IMR-90 (cell line): ENCODE results near the gene HOXC6. TPM values are rescaled to one million over a fixed set of nuclear protein-coding genes. Genes with fewer than 3 reads are reported as not detected.

Experiments used
- ATAC-seq: fragments of 200-7000 bp; cut with Tn5 transposase; 2 replicates; pipeline ENCODE4 v1.9.1; 2020; ENCODE audit warnings: low read depth, mild to moderate bottlenecking, moderate library complexity
- BruUV-seq: library from RNA; stranded (reverse); fragments of 400-500 nt; replicated peaks from 2 replicates; lab custom pipeline; 2021; lab: Mats Ljungman, UMichigan
- CTCF ChIA-PET: fragments of 300-600 bp; formaldehyde crosslinking; extraction: SDS; loops from one replicate; lab custom pipeline; 2021; ENCODE audit warnings: antibody characterized with exemption; lab: Yijun Ruan, JAX
- POLR2A ChIA-PET: fragments of 300-600 bp; sonication (Branson Sonifier 250); formaldehyde crosslinking; loops from one replicate; lab custom pipeline; 2022; ENCODE audit warnings: antibody characterized with exemption; ENCODE audit not compliant: unreplicated experiment; lab: Charles Lee
- DNase-seq: peaks from one replicate; pipeline ENCODE4 v3.0.0; 2013
- H2AFZ ChIP-seq: replicated peaks from 2 replicates; pipeline ENCODE3; 2013; ENCODE audit warnings: low read length, mild to moderate bottlenecking; ENCODE audit not compliant: poor library complexity
- H2AK5ac ChIP-seq: 2 replicates; pipeline ENCODE4 v1.6.1; 2013; ENCODE audit warnings: low read depth, low read length, inconsistent platforms
- H2AK9ac ChIP-seq: replicated peaks from 2 replicates; pipeline ENCODE3; 2013; ENCODE audit warnings: mild to moderate bottlenecking, low read depth, low read length, moderate library complexity; ENCODE audit not compliant: poor library complexity
- H2BK120ac ChIP-seq: 2 replicates; pipeline ENCODE4 v1.6.1; 2013; ENCODE audit warnings: low read depth, low read length, inconsistent platforms
- H2BK15ac ChIP-seq: 3 replicates; pipeline ENCODE4 v1.6.1; 2013; ENCODE audit warnings: low read depth, low read length, inconsistent platforms
- H2BK20ac ChIP-seq: 2 replicates; pipeline ENCODE4 v1.6.1; 2013; ENCODE audit warnings: low read depth, mild to moderate bottlenecking, inconsistent platforms, low read length, moderate library complexity
- H2BK5ac ChIP-seq: 2 replicates; pipeline ENCODE4 v1.6.1; 2013; ENCODE audit warnings: mild to moderate bottlenecking, low read depth, low read length, inconsistent platforms; ENCODE audit not compliant: poor library complexity, severe bottlenecking
- H3K14ac ChIP-seq: replicated peaks from 2 replicates; pipeline ENCODE4 v1.6.1; 2013; ENCODE audit warnings: low read depth, low read length, inconsistent platforms
- H3K18ac ChIP-seq: 2 replicates; pipeline ENCODE4 v1.6.1; 2013; ENCODE audit warnings: low read depth, low read length, control low read depth
- H3K23ac ChIP-seq: 2 replicates; pipeline ENCODE4 v1.6.1; 2013; ENCODE audit warnings: low read depth, low read length, inconsistent platforms
- H3K27ac ChIP-seq: 2 replicates; pipeline ENCODE4 v1.5.1; 2013; ENCODE audit warnings: mild to moderate bottlenecking, control low read depth, low read length; ENCODE audit not compliant: insufficient read depth
- H3K27me3 ChIP-seq: 2 replicates; pipeline ENCODE4 v1.6.1; 2013; ENCODE audit warnings: low read length; ENCODE audit not compliant: control insufficient read depth, insufficient read depth
- H3K36me3 ChIP-seq: 2 replicates; pipeline ENCODE4 v1.6.1; 2013; ENCODE audit warnings: low read length, mixed read lengths; ENCODE audit not compliant: control insufficient read depth, insufficient read depth
- H3K4ac ChIP-seq: 2 replicates; pipeline ENCODE4 v1.6.1; 2013; ENCODE audit warnings: low read depth, low read length, inconsistent platforms
- H3K4me1 ChIP-seq: 2 replicates; pipeline ENCODE4 v1.6.1; 2013; ENCODE audit warnings: low read length, mixed read lengths; ENCODE audit not compliant: control insufficient read depth, insufficient read depth
- H3K4me2 ChIP-seq: 2 replicates; pipeline ENCODE4 v1.6.1; 2013; ENCODE audit warnings: low read depth, mild to moderate bottlenecking, control low read depth, low read length, moderate library complexity
- H3K4me3 ChIP-seq: 2 replicates; pipeline ENCODE4 v1.5.1; 2013; ENCODE audit warnings: low read depth, mild to moderate bottlenecking, control low read depth, low read length, moderate library complexity; ENCODE audit not compliant: insufficient read depth
- H3K56ac ChIP-seq: 2 replicates; pipeline ENCODE4 v1.6.1; 2013; ENCODE audit warnings: low read length, inconsistent platforms; ENCODE audit not compliant: insufficient read depth; ENCODE audit errors: extremely low read depth
- H3K79me1 ChIP-seq, 2 experiments: 2 replicates each; pipeline ENCODE4 v1.6.1; 2013; ENCODE audit warnings: low read length in 2 of 2, inconsistent platforms in 1 of 2, low read depth in 1 of 2
- H3K9ac ChIP-seq: 2 replicates; pipeline ENCODE4 v1.6.1; 2013; ENCODE audit warnings: low read depth, low read length, control low read depth
- H3K9me1 ChIP-seq: 2 replicates; pipeline ENCODE4 v1.6.1; 2013; ENCODE audit warnings: low read length, inconsistent platforms; ENCODE audit not compliant: insufficient read depth
- H3K9me3 ChIP-seq: 2 replicates; pipeline ENCODE4 v1.6.1; 2013; ENCODE audit warnings: low read length; ENCODE audit not compliant: control insufficient read depth, insufficient read depth
- H4K20me1 ChIP-seq: 2 replicates; pipeline ENCODE4 v1.6.1; 2013; ENCODE audit warnings: low read length, inconsistent platforms; ENCODE audit not compliant: insufficient read depth
- H4K5ac ChIP-seq: 2 replicates; pipeline ENCODE4 v1.6.1; 2013; ENCODE audit warnings: mild to moderate bottlenecking, low read depth, low read length, control low read depth
- H4K8ac ChIP-seq, 2 experiments: 2 replicates each; pipeline ENCODE4 v1.6.1; 2013; ENCODE audit warnings: low read depth in 2 of 2, low read length in 2 of 2, control low read depth in 1 of 2, inconsistent platforms in 1 of 2
- H4K91ac ChIP-seq: 2 replicates; pipeline ENCODE4 v1.6.1; 2013; ENCODE audit warnings: low read depth, low read length, inconsistent platforms; ENCODE audit not compliant: insufficient read depth
- CHD1 ChIP-seq: IDR thresholded peaks from 2 replicates; pipeline ENCODE4 v1.6.1; 2012; ENCODE audit warnings: low read depth, low read length, improper control_type of control experiment
- FOS ChIP-seq: fragments of 150-350 bp; IDR thresholded peaks from 2 replicates; pipeline ENCODE4 v1.6.1; 2016; ENCODE audit warnings: low read depth, low read length
- MAFK ChIP-seq: IDR thresholded peaks from 2 replicates; pipeline ENCODE4 v1.6.1; 2012; ENCODE audit warnings: low read depth, low read length, improper control_type of control experiment
- MAZ ChIP-seq: IDR thresholded peaks from 2 replicates; pipeline ENCODE4 v1.6.1; 2012; ENCODE audit warnings: low read depth, mild to moderate bottlenecking, low read length, improper control_type of control experiment, moderate library complexity, borderline replicate concordance
- MXI1 ChIP-seq: IDR thresholded peaks from 2 replicates; pipeline ENCODE4 v1.6.1; 2012; ENCODE audit warnings: low read depth, mild to moderate bottlenecking, low read length, moderate library complexity, borderline replicate concordance
- NFE2L2 ChIP-seq: fragments of 150-350 bp; IDR thresholded peaks from 2 replicates; pipeline ENCODE4 v1.6.1; 2016; ENCODE audit warnings: low read depth, mild to moderate bottlenecking, low read length
- POLR2A ChIP-seq: IDR thresholded peaks from 2 replicates; pipeline ENCODE4 v1.6.1; 2012; ENCODE audit warnings: mild to moderate bottlenecking, low read depth, low read length
- RAD21 ChIP-seq: IDR thresholded peaks from 2 replicates; pipeline ENCODE4 v1.6.1; 2012; ENCODE audit warnings: low read length, improper control_type of control experiment
- RCOR1 ChIP-seq: IDR thresholded peaks from 2 replicates; pipeline ENCODE4 v1.6.1; 2012; ENCODE audit warnings: mild to moderate bottlenecking, low read length, improper control_type of control experiment; ENCODE audit not compliant: insufficient replicate concordance
- RFX5 ChIP-seq: IDR thresholded peaks from 2 replicates; pipeline ENCODE4 v1.8.0; 2012; ENCODE audit warnings: low read depth, mild to moderate bottlenecking, low read length, moderate library complexity
- SMC3 ChIP-seq: fragments of 150-350 bp; IDR thresholded peaks from 2 replicates; pipeline ENCODE4 v1.6.1; 2016; ENCODE audit warnings: low read depth, mild to moderate bottlenecking, antibody characterized with exemption, low read length, moderate library complexity
- WGBS, 2 experiments: methylation state at CpG; one replicate each; pipeline versions ENCODE4 v1.1.5 to v1.1.7; 2013; ENCODE audit warnings: missing lambda C conversion rate in 2 of 2; ENCODE audit not compliant: insufficient read length in 1 of 2; ENCODE audit errors: extremely low coverage in 2 of 2; 5-methylcytosine and 5-hydroxymethylcytosine counted together
- dilution Hi-C: fragments of 300-500 bp; cut with HindIII; formaldehyde crosslinking; loops from one replicate; pipeline ENCODE4 v1.14.3; 2018; ENCODE audit warnings: low sequenced_read_pairs; ENCODE audit not compliant: unreplicated experiment
- in situ Hi-C: fragments of 300-500 bp; cut with MboI; formaldehyde crosslinking; loops from 3 replicates; pipeline ENCODE4 v1.14.3; 2019; ENCODE audit warnings: low sequenced_read_pairs, inconsistent platforms, mixed read lengths
- intact Hi-C: fragments of 100-400 bp; cut with micrococcal nuclease; formaldehyde crosslinking; loops from 2 replicates; pipeline ENCODE4 v1.10.0; 2022
- polyA plus RNA-seq, 3 experiments: library from polyadenylated mRNA; depleted of rRNA; stranded (reverse); fragments of >200 nt; gene quantifications; 2 replicates each; pipeline ENCODE4 v1.2.3, GENCODE V29; 2012; ENCODE audit warnings: low replicate concordance in 1 of 3
- total RNA-seq: library from RNA; depleted of rRNA; stranded (reverse); fragments of >200 nt; gene quantifications from 2 replicates; pipeline ENCODE4 v1.2.3, GENCODE V29; 2012
- TF ChIP-seq, protein P1 (sequence below): conservative IDR thresholded peaks from 2 replicates; pipeline ENCODE4 v1.5.1; 2012; ENCODE audit warnings: mild to moderate bottlenecking, low read depth, low read length, improper control_type of control experiment
- TF ChIP-seq, protein P2 (sequence below): fragments of 150-350 bp; IDR thresholded peaks from 2 replicates; pipeline ENCODE4 v1.6.1; 2017; ENCODE audit warnings: mild to moderate bottlenecking, antibody characterized with exemption, low read length, low read depth
- TF ChIP-seq, protein P3 (sequence below): fragments of 150-350 bp; IDR thresholded peaks from 2 replicates; pipeline ENCODE4 v1.6.1; 2016; ENCODE audit warnings: low read depth, mild to moderate bottlenecking, low read length, moderate library complexity, borderline replicate concordance

The HOXC6 gene
- total and polyA plus RNA-seq, 2 of the 4 experiments (the other 2 are of a cell fraction), result 1.1 TPM; not detected in 1

DNA sequence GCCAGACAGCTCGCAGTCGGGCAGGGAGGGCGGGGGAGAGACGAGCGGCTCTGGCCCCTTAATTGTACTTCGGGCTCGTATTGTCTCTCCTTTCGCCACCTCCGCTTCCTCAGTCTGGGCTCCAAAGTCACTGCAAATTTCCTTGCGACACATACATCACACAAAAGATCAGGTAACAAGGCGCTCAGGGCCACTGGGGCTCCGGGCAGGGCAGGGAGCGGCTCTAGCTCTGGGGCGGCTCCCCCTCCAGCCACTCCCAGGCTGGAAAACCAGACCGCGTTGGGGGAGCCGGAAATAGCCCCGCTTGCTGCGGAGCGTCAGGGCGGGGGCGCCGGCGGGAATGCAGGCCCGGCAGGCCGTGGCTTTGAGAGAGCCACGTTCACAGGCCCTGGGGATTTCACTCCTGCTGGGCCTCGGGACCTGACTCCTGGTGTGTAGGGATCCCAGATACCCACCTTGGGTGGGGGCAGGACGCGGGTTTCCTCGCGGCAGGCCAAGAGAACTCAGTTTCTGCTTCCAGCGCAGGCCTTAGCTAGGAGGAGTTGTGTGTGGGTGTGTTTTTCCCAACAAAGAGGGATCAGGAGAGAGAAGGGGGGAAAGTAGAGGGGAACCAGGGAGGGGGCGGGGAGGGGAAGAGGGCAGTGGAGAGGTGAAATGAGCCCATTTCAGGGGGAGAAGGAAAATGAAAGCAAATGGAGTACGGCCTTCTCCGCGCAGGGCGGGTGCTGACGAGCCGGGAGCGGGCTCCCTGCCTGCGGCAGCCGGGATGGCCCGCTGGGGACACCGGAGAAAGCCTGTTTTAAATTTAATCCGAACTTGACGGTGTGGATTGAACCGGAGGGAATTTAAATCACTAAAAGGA lies 32.6 kb upstream of the HOXC6 start:
- dilution Hi-C loops (no loop called here), in situ Hi-C loops (loop anchor here (10.0 kb wide), 2 partner anchors 231 to 379 kb away; no protein-coding TSS in a partner anchor), intact Hi-C loops (no loop called here)
- Histone ChIP-seq H4K5ac (no peak overlapping the region), H2BK15ac (no peak overlapping the region), H3K56ac (no peak overlapping the region), H2AK5ac (no peak overlapping the region), H3K27ac (no peak overlapping the region), H4K20me1 (no peaks in the 10 kb centered on the region; the same call in 1 of the 2 replicates), H3K36me3 (no peaks in the 10 kb centered on the region), H4K91ac (no peak overlapping the region), H3K79me1 (no peaks in the 10 kb centered on the region), H3K4me1 (peaks cover 2% of the 10 kb centered on the region; the same call in 1 of the 2 replicates), H3K14ac (no peak overlapping the region), H3K4me2 (peak overlapping the region; percentile 56), H3K18ac (no peak overlapping the region), H3K9me1 (no peaks in the 10 kb centered on the region), H2BK120ac (no peak overlapping the region), H3K4me3 (no peak overlapping the region), H2AK9ac (no peak overlapping the region), H2AFZ (peak overlapping the region; percentile 69), H4K8ac (no peak overlapping the region), H3K4ac (no peak overlapping the region), H3K9ac (no peak overlapping the region), H3K23ac (no peak overlapping the region), H2BK5ac (no peak overlapping the region), H3K9me3 (peaks cover 21% of the 10 kb centered on the region), H3K27me3 (peaks cover 98% of the 10 kb centered on the region), H2BK20ac (no peak overlapping the region)
- 9% methylated on average over 13 of the region's 48 CpGs; no CpG with 5 or more reads in 1 of the 2 experiments for WGBS, 2 experiments
- no peak for DNase-seq
- ChIA-PET POLR2A (no interaction called here), CTCF (no interaction called here)
- no TSS peak for BruUV-seq
- 0 out of 2 replicates have a peak, but pooled peaks have one; percentile 19 for ATAC-seq
- no peak for TF ChIP-seq SMC3
- TF ChIP-seq POLR2A, result no peak
- TF ChIP-seq NFE2L2, result no peak
- TF ChIP-seq, protein P1, sequence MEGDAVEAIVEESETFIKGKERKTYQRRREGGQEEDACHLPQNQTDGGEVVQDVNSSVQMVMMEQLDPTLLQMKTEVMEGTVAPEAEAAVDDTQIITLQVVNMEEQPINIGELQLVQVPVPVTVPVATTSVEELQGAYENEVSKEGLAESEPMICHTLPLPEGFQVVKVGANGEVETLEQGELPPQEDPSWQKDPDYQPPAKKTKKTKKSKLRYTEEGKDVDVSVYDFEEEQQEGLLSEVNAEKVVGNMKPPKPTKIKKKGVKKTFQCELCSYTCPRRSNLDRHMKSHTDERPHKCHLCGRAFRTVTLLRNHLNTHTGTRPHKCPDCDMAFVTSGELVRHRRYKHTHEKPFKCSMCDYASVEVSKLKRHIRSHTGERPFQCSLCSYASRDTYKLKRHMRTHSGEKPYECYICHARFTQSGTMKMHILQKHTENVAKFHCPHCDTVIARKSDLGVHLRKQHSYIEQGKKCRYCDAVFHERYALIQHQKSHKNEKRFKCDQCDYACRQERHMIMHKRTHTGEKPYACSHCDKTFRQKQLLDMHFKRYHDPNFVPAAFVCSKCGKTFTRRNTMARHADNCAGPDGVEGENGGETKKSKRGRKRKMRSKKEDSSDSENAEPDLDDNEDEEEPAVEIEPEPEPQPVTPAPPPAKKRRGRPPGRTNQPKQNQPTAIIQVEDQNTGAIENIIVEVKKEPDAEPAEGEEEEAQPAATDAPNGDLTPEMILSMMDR, result no peak
- TF ChIP-seq, protein P2, sequence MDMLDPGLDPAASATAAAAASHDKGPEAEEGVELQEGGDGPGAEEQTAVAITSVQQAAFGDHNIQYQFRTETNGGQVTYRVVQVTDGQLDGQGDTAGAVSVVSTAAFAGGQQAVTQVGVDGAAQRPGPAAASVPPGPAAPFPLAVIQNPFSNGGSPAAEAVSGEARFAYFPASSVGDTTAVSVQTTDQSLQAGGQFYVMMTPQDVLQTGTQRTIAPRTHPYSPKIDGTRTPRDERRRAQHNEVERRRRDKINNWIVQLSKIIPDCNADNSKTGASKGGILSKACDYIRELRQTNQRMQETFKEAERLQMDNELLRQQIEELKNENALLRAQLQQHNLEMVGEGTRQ, result no peak
- TF ChIP-seq CHD1, result no peak
- TF ChIP-seq MAZ, result no peak
- TF ChIP-seq, protein P3, sequence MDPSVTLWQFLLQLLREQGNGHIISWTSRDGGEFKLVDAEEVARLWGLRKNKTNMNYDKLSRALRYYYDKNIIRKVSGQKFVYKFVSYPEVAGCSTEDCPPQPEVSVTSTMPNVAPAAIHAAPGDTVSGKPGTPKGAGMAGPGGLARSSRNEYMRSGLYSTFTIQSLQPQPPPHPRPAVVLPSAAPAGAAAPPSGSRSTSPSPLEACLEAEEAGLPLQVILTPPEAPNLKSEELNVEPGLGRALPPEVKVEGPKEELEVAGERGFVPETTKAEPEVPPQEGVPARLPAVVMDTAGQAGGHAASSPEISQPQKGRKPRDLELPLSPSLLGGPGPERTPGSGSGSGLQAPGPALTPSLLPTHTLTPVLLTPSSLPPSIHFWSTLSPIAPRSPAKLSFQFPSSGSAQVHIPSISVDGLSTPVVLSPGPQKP, result no peak
- no peak for TF ChIP-seq RCOR1
- no peak for TF ChIP-seq MXI1
- TF ChIP-seq MAFK, result no peak
- TF ChIP-seq FOS, result no peak
- TF ChIP-seq RFX5, result no peak
- no peak for TF ChIP-seq RAD21
